K562 (cell line): Measurements from ENCODE around the gene COPS4. TPM values are rescaled to one million over a fixed set of nuclear protein-coding genes. Genes with fewer than 3 reads are reported as not detected.

Source experiments
- BCLAF1 ChIP-seq, 2 experiments: fragments of 450-650 bp in 1 of 2; IDR thresholded peaks; 2 replicates each; pipeline ENCODE4 v1.6.1; 2011 to 2017; ENCODE audit warnings: low read depth in 2 of 2, antibody characterized with exemption in 1 of 2, borderline replicate concordance in 1 of 2, low read length in 1 of 2, mild to moderate bottlenecking in 1 of 2, mixed read lengths in 1 of 2; ENCODE audit not compliant: control insufficient read depth in 1 of 2
- E2F6 ChIP-seq, 2 experiments: IDR thresholded peaks; 2 replicates each; pipeline ENCODE4 v1.6.1; 2011; ENCODE audit warnings: borderline replicate concordance in 1 of 2, control low read depth in 1 of 2, low read depth in 1 of 2, low read length in 1 of 2, mild to moderate bottlenecking in 1 of 2, mixed read lengths in 1 of 2, moderate library complexity in 1 of 2; ENCODE audit not compliant: insufficient read depth in 1 of 2, insufficient read length in 1 of 2, poor library complexity in 1 of 2, severe bottlenecking in 1 of 2; ENCODE audit errors: extremely low read depth in 1 of 2
- EP300 ChIP-seq: IDR thresholded peaks from 2 replicates; pipeline ENCODE4 v1.6.1; 2012; ENCODE audit warnings: low read length, improper control_type of control experiment
- GABPA ChIP-seq: fragments of 200-800 bp; sonication (Bioruptor generic); conservative IDR thresholded peaks from 2 replicates; pipeline ENCODE4 v1.6.1; 2016; ENCODE audit warnings: low read depth, missing genetic modification characterization, missing compliant biosample characterization
- JUN ChIP-seq, 2 experiments: sonication (generic) in 1 of 2; formaldehyde crosslinking in 1 of 2; IDR thresholded peaks; 2 replicates each; pipeline versions ENCODE4 v1.6.1 to v1.8.0; 2012 to 2022; ENCODE audit warnings: borderline replicate concordance in 2 of 2, mild to moderate bottlenecking in 2 of 2, improper control_type of control experiment in 1 of 2, low read depth in 1 of 2, low read length in 1 of 2, missing genetic modification reagents in 1 of 2
- KDM4B ChIP-seq, 2 experiments: fragments of 450-650 bp in 1 of 2; sonication (generic) in 1 of 2; IDR thresholded peaks; 2 replicates each; pipeline ENCODE4 v1.6.1; 2016 to 2017; ENCODE audit warnings: borderline replicate concordance in 2 of 2, antibody characterized with exemption in 1 of 2, low read depth in 1 of 2, mild to moderate bottlenecking in 1 of 2
- MAFG ChIP-seq: fragments of 450-650 bp; conservative IDR thresholded peaks from 2 replicates; pipeline ENCODE4 v1.6.1; 2016; ENCODE audit warnings: missing genetic modification characterization, missing compliant biosample characterization
- MIER1 ChIP-seq: fragments of 450-650 bp; IDR thresholded peaks from 2 replicates; pipeline ENCODE4 v1.6.1; 2016; ENCODE audit warnings: antibody characterized with exemption, mild to moderate bottlenecking, low read depth
- MYBL2 ChIP-seq, 2 experiments: fragments of 450-650 bp in 1 of 2; sonication (generic) in 1 of 2; formaldehyde crosslinking in 1 of 2; IDR thresholded peaks; 2 replicates each; pipeline versions ENCODE4 v1.6.1 to v1.8.1; 2017 to 2022; ENCODE audit warnings: borderline replicate concordance in 1 of 2, inconsistent platforms in 1 of 2, low read depth in 1 of 2, mild to moderate bottlenecking in 1 of 2, missing genetic modification reagents in 1 of 2, moderate library complexity in 1 of 2
- NFYB ChIP-seq: IDR thresholded peaks from 2 replicates; pipeline ENCODE4 v1.6.1; 2011; ENCODE audit warnings: mild to moderate bottlenecking, moderate library complexity; ENCODE audit not compliant: insufficient read length; ENCODE audit errors: extremely low read depth
- NONO ChIP-seq, 2 experiments: fragments of 200-400 bp in 1 of 2; fragments of 450-650 bp in 1 of 2; formaldehyde crosslinking in 1 of 2; IDR thresholded peaks; 2 replicates each; pipeline ENCODE4 v1.6.1; 2017; ENCODE audit warnings: low read depth in 2 of 2, mild to moderate bottlenecking in 2 of 2, moderate library complexity in 2 of 2, low read length in 1 of 2
- PHF21A ChIP-seq: fragments of 450-650 bp; IDR thresholded peaks from 2 replicates; pipeline ENCODE4 v1.6.1; 2017; ENCODE audit warnings: low read depth, borderline replicate concordance
- RFX1 ChIP-seq: fragments of 450-650 bp; IDR thresholded peaks from 2 replicates; pipeline ENCODE4 v1.6.1; 2016; ENCODE audit warnings: mild to moderate bottlenecking, moderate library complexity
- SIX5 ChIP-seq, 2 experiments: IDR thresholded peaks; 2 replicates each; pipeline ENCODE4 v1.6.1; 2011; ENCODE audit warnings: low read length in 2 of 2, borderline replicate concordance in 1 of 2, low read depth in 1 of 2, mild to moderate bottlenecking in 1 of 2, moderate library complexity in 1 of 2; ENCODE audit not compliant: insufficient read depth in 1 of 2
- SMARCE1 ChIP-seq: fragments of 450-650 bp; IDR thresholded peaks from 2 replicates; pipeline ENCODE4 v1.7.1; 2016; ENCODE audit warnings: mild to moderate bottlenecking
- SNRNP70 ChIP-seq: fragments of 200-400 bp; formaldehyde crosslinking; optimal IDR thresholded peaks from 2 replicates; pipeline ENCODE3; 2017; ENCODE audit warnings: low read depth, low read length
- SREBF2 ChIP-seq: sonication (generic); formaldehyde crosslinking; IDR thresholded peaks from 2 replicates; pipeline ENCODE4 v1.4.0; 2020; ENCODE audit warnings: mild to moderate bottlenecking, missing genetic modification reagents
- ZBTB8A ChIP-seq: fragments of 450-650 bp; IDR thresholded peaks from 2 replicates; pipeline ENCODE4 v1.6.1; 2018; ENCODE audit warnings: mild to moderate bottlenecking, moderate library complexity; ENCODE audit not compliant: partially characterized antibody
- ZFP36 ChIP-seq: fragments of 150-350 bp; IDR thresholded peaks from 2 replicates; pipeline ENCODE4 v1.6.1; 2018; ENCODE audit warnings: low read length, low read depth; ENCODE audit not compliant: partially characterized antibody
- ZNF347 ChIP-seq: fragments of 450-650 bp; formaldehyde crosslinking; IDR thresholded peaks from 2 replicates; pipeline ENCODE4 v1.4.0; 2020; ENCODE audit warnings: low read depth, mild to moderate bottlenecking, moderate library complexity
- ZNF717 ChIP-seq: fragments of 250-450 bp; sonication (Bioruptor Pico); IDR thresholded peaks from 2 replicates; pipeline ENCODE4 v1.5.0; 2021
- polyA plus RNA-seq, 8 experiments: library from polyadenylated mRNA; depleted of rRNA in 4 of 8; stranded (reverse) in 5 of 8; unstranded in 3 of 8; fragments of >200 nt; fragmentation: Nextera tagmentation in 2 of 8; fragmentation: Illumina TruSeq in 1 of 8; extraction: Ambion mirVana in 2 of 8; extraction: Trizol in 1 of 8; gene quantifications; 2 replicates each; pipeline versions ENCODE4 v1.2.1 to v1.2.3, GENCODE V29; 2011 to 2014; ENCODE audit warnings: inconsistent platforms in 1 of 8, missing spikeins in 1 of 8
- total RNA-seq, 7 experiments: library from RNA; depleted of rRNA in 6 of 7; stranded (reverse); fragments of >200 nt in 6 of 7; fragmentation: Illumina TruSeq in 2 of 7; extraction: Trizol in 2 of 7; gene quantifications; 2 replicates each; pipeline versions ENCODE4 v1.2.1 to v1.2.3, GENCODE V29; 2011 to 2021; ENCODE audit warnings: low replicate concordance in 1 of 7

Gene COPS4
- total and polyA plus RNA-seq, 9 of the 15 experiments (the other 6 are each of a cell fraction or from before 2014, with no cell fraction given), result 44.7 to 180 (median 70.9) TPM

DNA sequence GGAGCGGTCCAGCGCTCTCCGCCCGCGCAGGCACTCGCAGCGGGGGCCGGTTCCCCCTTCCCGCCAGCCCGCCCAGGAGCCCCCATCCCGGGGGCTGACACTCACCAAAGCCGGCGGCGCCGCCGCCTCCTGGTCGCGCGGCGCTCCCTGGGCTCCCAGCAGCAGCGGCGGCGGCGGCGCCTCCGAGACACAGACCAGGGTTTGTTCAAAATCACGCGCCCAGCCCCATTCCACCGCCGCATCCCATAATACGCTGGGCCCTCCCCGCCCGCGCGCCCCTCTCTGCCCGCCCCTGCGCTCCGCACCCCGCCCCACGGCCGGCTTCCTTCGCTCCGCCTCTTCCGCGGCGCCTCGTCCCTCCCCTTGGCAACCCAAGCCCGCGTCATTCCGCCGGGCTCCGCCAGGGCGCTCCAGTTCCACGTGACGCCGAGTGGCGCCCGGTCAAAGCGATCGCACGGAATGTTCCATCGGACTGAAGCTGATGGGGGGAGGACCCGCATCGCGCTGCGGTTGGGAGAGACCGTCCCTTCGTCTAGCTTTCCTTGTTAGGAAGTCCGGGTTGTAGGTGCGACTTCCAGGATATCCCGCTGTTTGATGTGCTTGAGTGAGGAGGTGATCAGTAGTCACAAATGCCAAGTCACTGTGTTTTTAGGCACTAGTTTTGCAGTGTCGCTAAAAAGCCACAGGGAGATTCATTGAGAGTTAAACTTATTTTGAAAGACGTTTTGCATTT is 22.1 kb upstream of the COPS4 start (continued):
- peak; percentile 31 for TF ChIP-seq ZFP36
- TF ChIP-seq MYBL2 (IDR thresholded peaks at IDR 0.05; ENCODE audit: low read depth), result no peak
- no peak for TF ChIP-seq MYBL2 (CRISPR knock-in tag; IDR thresholded peaks at IDR 0.05; ENCODE audit: borderline replicate concordance)
- TF ChIP-seq E2F6 (IDR thresholded peaks at IDR 0.05; ENCODE audit: borderline replicate concordance in 1 of 2, extremely low read depth in 1 of 2, insufficient read depth in 1 of 2, insufficient read length in 1 of 2, low read depth in 1 of 2, low read length in 1 of 2, poor library complexity in 1 of 2, severe bottlenecking in 1 of 2), result peak; percentile 72 to 76
- peak; percentile 36; the same call in 1 of the 2 replicates for TF ChIP-seq PHF21A
- TF ChIP-seq RFX1, result peak; percentile 87
- peak; percentile 87 for TF ChIP-seq GABPA
- TF ChIP-seq BCLAF1 (IDR thresholded peaks at IDR 0.05; ENCODE audit: borderline replicate concordance in 1 of 2, control insufficient read depth in 1 of 2, low read depth in 2 of 2, low read length in 1 of 2), result peak in 1 of 2 experiments; percentile 90; a peak in 2 of 4 replicates
- peak; percentile 64; the same call in 1 of the 2 replicates for TF ChIP-seq JUN (IDR thresholded peaks at IDR 0.05; ENCODE audit: borderline replicate concordance, low read depth, low read length)
- TF ChIP-seq JUN (CRISPR knock-in tag; IDR thresholded peaks at IDR 0.05; ENCODE audit: borderline replicate concordance), result no peak
- TF ChIP-seq EP300, result peak; percentile 65
- no peak for TF ChIP-seq SREBF2 (CRISPR knock-in tag)
- peak; percentile 46 to 59; a peak in 3 of 4 replicates for TF ChIP-seq SIX5 (IDR thresholded peaks at IDR 0.05; ENCODE audit: borderline replicate concordance in 1 of 2, insufficient read depth in 1 of 2, low read depth in 1 of 2, low read length in 2 of 2)
- no peak for TF ChIP-seq ZBTB8A
- peak; percentile 72 to 98; a peak in 3 of 4 replicates for TF ChIP-seq NONO (IDR thresholded peaks at IDR 0.05; ENCODE audit: low read depth in 2 of 2, low read length in 1 of 2)
- 0 out of 2 replicates have a peak, but pooled peaks have one; percentile 26 for TF ChIP-seq SMARCE1
- no peak for TF ChIP-seq MIER1
- no peak; a peak in 1 of 4 replicates for TF ChIP-seq KDM4B (IDR thresholded peaks at IDR 0.05; ENCODE audit: borderline replicate concordance in 2 of 2, low read depth in 1 of 2)
- no peak for TF ChIP-seq SNRNP70
- no peak for TF ChIP-seq ZNF347 (CRISPR knock-in tag)
- no peak for TF ChIP-seq NFYB
- peak; percentile 91 for TF ChIP-seq MAFG (tag)
- no peak for TF ChIP-seq ZNF717
